ENCODE results near the gene DPYD.

DNA sequence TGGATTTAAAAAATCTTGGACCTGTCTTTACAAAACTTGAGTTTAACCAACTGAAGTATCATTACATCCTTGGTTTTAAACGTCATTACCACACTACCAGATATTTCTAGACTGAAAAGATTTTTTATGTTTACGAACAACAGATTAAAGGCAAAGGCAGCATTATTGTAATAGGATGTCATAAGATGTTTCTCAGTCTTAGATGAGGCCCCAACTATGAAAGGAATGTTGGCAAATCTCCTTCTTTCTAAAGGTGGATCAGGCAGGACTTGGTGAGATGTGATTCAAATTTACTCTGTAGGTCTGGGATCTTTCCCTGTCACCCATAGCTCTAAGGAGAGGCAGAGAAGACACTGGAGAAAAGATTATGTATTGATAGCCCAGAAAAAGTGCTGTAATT, 781.3 kb downstream of the DPYD start:
- TF ChIP-seq, protein P1, sequence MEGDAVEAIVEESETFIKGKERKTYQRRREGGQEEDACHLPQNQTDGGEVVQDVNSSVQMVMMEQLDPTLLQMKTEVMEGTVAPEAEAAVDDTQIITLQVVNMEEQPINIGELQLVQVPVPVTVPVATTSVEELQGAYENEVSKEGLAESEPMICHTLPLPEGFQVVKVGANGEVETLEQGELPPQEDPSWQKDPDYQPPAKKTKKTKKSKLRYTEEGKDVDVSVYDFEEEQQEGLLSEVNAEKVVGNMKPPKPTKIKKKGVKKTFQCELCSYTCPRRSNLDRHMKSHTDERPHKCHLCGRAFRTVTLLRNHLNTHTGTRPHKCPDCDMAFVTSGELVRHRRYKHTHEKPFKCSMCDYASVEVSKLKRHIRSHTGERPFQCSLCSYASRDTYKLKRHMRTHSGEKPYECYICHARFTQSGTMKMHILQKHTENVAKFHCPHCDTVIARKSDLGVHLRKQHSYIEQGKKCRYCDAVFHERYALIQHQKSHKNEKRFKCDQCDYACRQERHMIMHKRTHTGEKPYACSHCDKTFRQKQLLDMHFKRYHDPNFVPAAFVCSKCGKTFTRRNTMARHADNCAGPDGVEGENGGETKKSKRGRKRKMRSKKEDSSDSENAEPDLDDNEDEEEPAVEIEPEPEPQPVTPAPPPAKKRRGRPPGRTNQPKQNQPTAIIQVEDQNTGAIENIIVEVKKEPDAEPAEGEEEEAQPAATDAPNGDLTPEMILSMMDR (conservative IDR thresholded peaks at IDR 0.05; ENCODE audit: low read depth, low read length): no peak
- TF ChIP-seq EZH2phosphoT487 (IDR thresholded peaks at IDR 0.05; ENCODE audit: borderline replicate concordance, low read length): no peak
- TF ChIP-seq EZH2 (IDR thresholded peaks at IDR 0.05; ENCODE audit: low read length, unreplicated experiment): no peak

Measured in PC-3 (cell line).